Thoracic aorta (tissue), 2 donors: ENCODE results near the gene COL8A1. TPM values are rescaled to one million over a fixed set of nuclear protein-coding genes. Genes with fewer than 3 reads are reported as not detected.

Experiments
- ATAC-seq: fragments of 150-250 bp; one replicate; pipeline ENCODE4 v1.8.0; 2017; ENCODE audit warnings: low read depth; ENCODE audit not compliant: insufficient number of reproducible peaks, low FRiP score
- DNase-seq: peaks from one replicate; pipeline ENCODE4 v3.0.0-alpha.2; 2020; ENCODE audit warnings: low spot score
- H3K27ac ChIP-seq, 2 donors: fragments of 200-600 bp; sonication (generic); 1 replicate in 1 of 2; 2 replicates in 1 of 2; pipeline ENCODE4 v1.5.1; 2016; ENCODE audit warnings: mild to moderate bottlenecking in 2 of 2, moderate library complexity in 2 of 2
- H3K27me3 ChIP-seq: fragments of 200-600 bp; sonication (generic); replicated peaks from 2 replicates; pipeline ENCODE4 v1.6.0; 2016; ENCODE audit warnings: mild to moderate bottlenecking; ENCODE audit not compliant: insufficient read depth
- H3K36me3 ChIP-seq: fragments of 200-600 bp; sonication (generic); one replicate; pipeline ENCODE4 v1.5.1; 2016
- H3K4me1 ChIP-seq, 2 donors: fragments of 200-600 bp; sonication (generic); 1 replicate in 1 of 2; 2 replicates in 1 of 2; pipeline versions ENCODE4 v1.5.1 to v1.6.0; 2016; ENCODE audit warnings: low read depth in 2 of 2, mild to moderate bottlenecking in 1 of 2; ENCODE audit not compliant: control insufficient read depth in 1 of 2
- H3K4me3 ChIP-seq: fragments of 200-600 bp; sonication (generic); 2 replicates; pipeline ENCODE4 v1.5.1; 2016; ENCODE audit warnings: mild to moderate bottlenecking
- H3K9me3 ChIP-seq: fragments of 200-600 bp; sonication (generic); 2 replicates; pipeline ENCODE4 v1.5.1; 2016
- total RNA-seq, 2 donors: library from RNA; depleted of rRNA; stranded (reverse); fragments of >200 nt; gene quantifications; one replicate each; pipeline versions ENCODE4 v1.1.0 to v1.2.3, GENCODE V29; 2016
- TF ChIP-seq, protein P1 (sequence below): fragments of 200-600 bp; sonication (generic); IDR thresholded peaks from one replicate; pipeline ENCODE4 v1.5.1; 2019; ENCODE audit warnings: antibody characterized with exemption

COL8A1 gene
- total RNA-seq, 2 donors from 2014 or later = 253 to 916 TPM

DNA sequence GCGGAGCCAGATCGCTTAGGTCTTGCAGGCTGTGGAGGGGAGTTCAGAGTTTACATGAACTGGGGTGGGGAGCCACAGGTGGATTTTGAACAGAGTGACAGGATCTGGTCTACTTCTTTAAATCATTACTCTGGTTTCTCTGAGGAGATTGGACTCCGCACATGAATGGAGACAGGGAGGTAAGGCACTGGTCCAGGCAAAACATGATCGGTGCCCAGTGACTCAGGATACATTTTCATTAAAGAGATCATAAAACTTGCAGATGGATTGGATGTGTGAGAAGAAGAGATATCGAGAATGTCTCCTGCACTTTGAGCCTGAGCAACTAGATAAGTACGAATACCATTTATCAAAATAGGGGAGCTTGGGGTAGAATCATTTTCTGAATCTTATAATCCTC is 117.4 kb downstream of the COL8A1 start:
- Histone ChIP-seq H3K9me3 (no peaks in the 10 kb centered on the region), H3K4me1 (peaks cover 33 to 65% of the 10 kb centered on the region in 2 donors), H3K4me3 (no peak overlapping the region), H3K27ac (peak overlapping the region in 1 of 2 donors; percentile 68), H3K36me3 (no peaks in the 10 kb centered on the region), H3K27me3 (no peaks in the 10 kb centered on the region)
- no peak for DNase-seq
- TF ChIP-seq, protein P1, sequence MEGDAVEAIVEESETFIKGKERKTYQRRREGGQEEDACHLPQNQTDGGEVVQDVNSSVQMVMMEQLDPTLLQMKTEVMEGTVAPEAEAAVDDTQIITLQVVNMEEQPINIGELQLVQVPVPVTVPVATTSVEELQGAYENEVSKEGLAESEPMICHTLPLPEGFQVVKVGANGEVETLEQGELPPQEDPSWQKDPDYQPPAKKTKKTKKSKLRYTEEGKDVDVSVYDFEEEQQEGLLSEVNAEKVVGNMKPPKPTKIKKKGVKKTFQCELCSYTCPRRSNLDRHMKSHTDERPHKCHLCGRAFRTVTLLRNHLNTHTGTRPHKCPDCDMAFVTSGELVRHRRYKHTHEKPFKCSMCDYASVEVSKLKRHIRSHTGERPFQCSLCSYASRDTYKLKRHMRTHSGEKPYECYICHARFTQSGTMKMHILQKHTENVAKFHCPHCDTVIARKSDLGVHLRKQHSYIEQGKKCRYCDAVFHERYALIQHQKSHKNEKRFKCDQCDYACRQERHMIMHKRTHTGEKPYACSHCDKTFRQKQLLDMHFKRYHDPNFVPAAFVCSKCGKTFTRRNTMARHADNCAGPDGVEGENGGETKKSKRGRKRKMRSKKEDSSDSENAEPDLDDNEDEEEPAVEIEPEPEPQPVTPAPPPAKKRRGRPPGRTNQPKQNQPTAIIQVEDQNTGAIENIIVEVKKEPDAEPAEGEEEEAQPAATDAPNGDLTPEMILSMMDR = no peak
- no peak for ATAC-seq

DNA sequence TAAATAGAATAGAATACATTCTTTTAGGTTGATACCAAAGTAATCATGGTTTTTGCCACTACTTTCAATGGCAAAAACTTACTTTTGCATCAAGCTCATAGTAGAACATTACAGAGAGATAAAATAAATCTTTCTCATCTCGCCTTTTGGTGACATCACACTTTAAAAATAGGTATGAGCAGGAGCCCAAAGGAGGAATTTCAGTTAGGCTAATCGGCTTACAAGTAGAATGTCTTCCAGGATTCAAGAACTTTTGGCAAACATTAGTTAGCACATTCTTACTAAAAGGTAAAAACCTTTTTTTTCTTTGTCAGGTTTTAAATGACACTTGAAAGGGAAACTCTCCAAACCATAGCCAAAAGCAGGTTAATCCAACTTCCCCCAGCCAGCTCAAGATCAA is 119.6 kb downstream of the COL8A1 start:
- H3K9me3 ChIP-seq = no peaks in the 10 kb centered on the region
- H3K4me1 ChIP-seq = peaks cover 34 to 63% of the 10 kb centered on the region in 2 donors
- H3K36me3 ChIP-seq = no peaks in the 10 kb centered on the region
- H3K27me3 ChIP-seq = no peaks in the 10 kb centered on the region
- TF ChIP-seq, protein P1 = no peak
- no peak overlapping the region for H3K4me3 ChIP-seq
- no peak for ATAC-seq
- DNase-seq = no peak
- peak overlapping the region in 1 of 2 donors; percentile 68 for H3K27ac ChIP-seq

DNA sequence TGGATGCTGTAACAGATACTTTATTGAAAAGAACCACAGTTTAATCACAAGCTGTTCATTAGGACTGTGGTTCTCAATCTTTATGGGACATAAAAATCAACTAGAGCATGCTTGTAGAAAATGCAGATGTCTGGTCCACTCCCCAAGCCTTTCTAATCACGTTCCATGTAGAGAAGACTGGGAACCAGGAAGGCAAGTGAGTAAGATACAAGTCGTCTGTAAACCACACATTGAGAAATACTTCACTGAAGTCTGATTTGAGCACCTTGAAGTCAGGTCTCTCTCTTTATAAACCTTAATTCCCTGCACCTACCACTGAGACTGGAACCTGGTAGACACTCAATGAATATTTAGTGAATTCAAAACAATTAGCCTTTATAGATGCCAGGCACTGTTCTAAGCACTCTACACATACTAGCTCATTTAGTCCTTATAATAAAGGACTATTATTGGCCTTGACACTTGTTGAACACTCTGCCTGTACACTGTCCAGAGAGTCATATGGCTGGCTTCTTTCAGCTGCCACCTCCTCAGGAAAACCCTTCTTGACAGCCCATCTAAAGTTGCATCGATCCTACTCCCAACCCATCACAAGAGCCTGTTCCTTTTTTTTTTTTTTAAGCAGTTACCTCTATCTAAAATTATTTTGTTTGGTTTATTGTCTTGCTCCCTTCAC is 120.2 kb downstream of the COL8A1 start:
- no peak for DNase-seq
- peak overlapping the region in 1 of 2 donors; percentile 68 for H3K27ac ChIP-seq
- TF ChIP-seq, protein P1 = no peak

DNA sequence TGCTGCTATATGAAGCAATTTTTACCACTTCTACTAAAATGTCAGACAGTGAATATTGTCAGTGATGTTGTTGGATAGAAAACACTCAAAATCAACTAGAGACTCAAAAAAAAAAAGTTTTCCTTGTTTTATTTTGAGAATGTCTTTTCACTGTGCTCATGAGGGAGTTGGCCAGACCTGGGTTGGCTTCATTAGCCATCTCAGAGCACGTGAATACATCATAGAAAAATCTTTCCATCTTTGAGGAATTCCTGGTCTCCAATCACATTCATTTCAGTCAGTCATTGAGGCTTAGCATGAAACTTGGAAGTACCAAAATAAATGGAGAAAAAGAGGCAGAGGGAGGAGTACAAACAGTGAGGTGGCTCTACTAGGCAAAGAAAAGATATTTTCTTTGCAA is 121.6 kb downstream of the COL8A1 start:
- Histone ChIP-seq H3K9me3 (no peaks in the 10 kb centered on the region), H3K27ac (peak overlapping the region in 1 of 2 donors; percentile 51), H3K4me3 (no peak overlapping the region), H3K36me3 (no peaks in the 10 kb centered on the region), H3K27me3 (no peaks in the 10 kb centered on the region), H3K4me1 (peaks cover 34 to 57% of the 10 kb centered on the region in 2 donors)
- TF ChIP-seq, protein P1 = no peak
- ATAC-seq = no peak
- no peak for DNase-seq

More for the DNA sequence above, 120.2 kb downstream of the COL8A1 start:
- Histone ChIP-seq H3K36me3 (no peaks in the 10 kb centered on the region), H3K27me3 (no peaks in the 10 kb centered on the region), H3K4me3 (no peak overlapping the region), H3K9me3 (no peaks in the 10 kb centered on the region), H3K4me1 (peaks cover 34 to 57% of the 10 kb centered on the region in 2 donors)
- no peak for ATAC-seq

DNA sequence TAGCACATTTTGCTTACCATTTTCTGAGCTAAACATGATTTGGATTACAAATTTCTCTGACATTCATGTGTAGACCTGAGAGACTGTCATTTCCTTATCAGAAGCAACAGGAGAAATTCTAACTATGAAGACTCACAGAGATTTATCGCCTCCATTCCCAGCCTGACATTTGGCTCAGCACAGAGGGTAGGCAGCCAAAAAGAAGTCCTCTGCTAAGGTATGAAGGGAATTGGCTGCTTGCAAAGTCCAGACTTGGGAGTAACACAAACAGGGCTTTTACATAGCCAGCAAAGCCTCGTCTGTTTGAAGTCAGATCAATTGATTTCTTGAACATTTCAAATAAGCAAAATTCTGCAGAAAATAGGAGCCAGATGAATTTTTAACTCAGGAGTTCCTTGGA is 122.2 kb downstream of the COL8A1 start:
- Histone ChIP-seq H3K9me3 (no peaks in the 10 kb centered on the region), H3K36me3 (no peaks in the 10 kb centered on the region), H3K4me3 (no peak overlapping the region), H3K4me1 (peaks cover 30 to 56% of the 10 kb centered on the region in 2 donors), H3K27ac (peak overlapping the region in 1 of 2 donors; percentile 14), H3K27me3 (no peaks in the 10 kb centered on the region)
- TF ChIP-seq, protein P1 = no peak
- ATAC-seq (no peak), DNase-seq (no peak)
